NB4 (cell line): ENCODE measurements around the gene PALD1.

Source experiments
- CTCF ChIP-seq: IDR thresholded peaks from one replicate; pipeline ENCODE4 v1.5.1; 2012; ENCODE audit warnings: low read depth, low read length
- POLR2A ChIP-seq: IDR thresholded peaks from 2 replicates; pipeline ENCODE4 v1.6.1; 2011; ENCODE audit warnings: mild to moderate bottlenecking; ENCODE audit not compliant: insufficient read length; ENCODE audit errors: extremely low read depth

GRCh38 chr10:70584909-70585544 is 106.5 kb downstream of the PALD1 start:
- no peak for TF ChIP-seq POLR2A
- TF ChIP-seq CTCF: no peak
